ENCODE results near the gene JARID2.

The JARID2 gene

DNA sequence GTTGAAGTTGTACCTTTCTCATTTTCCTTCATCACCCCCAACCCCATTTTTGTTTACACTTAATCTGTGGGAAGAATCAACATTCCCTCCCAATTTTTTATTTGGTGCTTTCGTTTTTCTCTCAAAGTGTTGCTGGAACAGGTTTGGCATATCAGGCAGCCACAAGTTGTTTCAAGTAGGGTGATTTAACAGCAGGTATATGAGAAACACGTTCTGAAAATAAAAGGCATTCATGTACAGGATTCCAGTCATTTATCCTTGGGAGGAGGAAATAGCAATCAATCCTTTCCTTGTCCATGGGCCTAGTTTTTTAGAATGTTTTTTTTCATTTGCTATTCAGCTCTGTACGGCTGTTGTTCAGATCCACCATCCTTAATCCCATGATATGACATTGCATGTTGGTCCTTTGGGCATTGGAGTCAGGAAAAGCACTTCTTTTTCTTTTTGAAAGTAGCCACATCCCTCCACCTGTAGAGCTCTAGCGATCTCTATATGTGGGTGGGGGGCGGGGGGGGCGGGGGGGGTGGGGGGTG, 120.2 kb downstream of the JARID2 start:
- H3K9ac ChIP-seq (ENCODE audit: low read length), result no peak overlapping the region
- H3K27me3 ChIP-seq (replicated peaks; ENCODE audit: control insufficient read depth, insufficient read depth, low read length), result no peaks in the 10 kb centered on the region
- DNase-seq (ENCODE audit: low read depth), result no peak
- H3K36me3 ChIP-seq (ENCODE audit: control insufficient read depth, insufficient read depth, low read length, severe bottlenecking), result no peaks in the 10 kb centered on the region
- H3K4me3 ChIP-seq (ENCODE audit: low read length), result no peak overlapping the region
- H3K4me1 ChIP-seq (ENCODE audit: control insufficient read depth, insufficient read depth, low read length), result peaks cover 17% of the 10 kb centered on the region
- H3K9me3 ChIP-seq (ENCODE audit: control insufficient read depth, low read length), result no peaks in the 10 kb centered on the region

DNA sequence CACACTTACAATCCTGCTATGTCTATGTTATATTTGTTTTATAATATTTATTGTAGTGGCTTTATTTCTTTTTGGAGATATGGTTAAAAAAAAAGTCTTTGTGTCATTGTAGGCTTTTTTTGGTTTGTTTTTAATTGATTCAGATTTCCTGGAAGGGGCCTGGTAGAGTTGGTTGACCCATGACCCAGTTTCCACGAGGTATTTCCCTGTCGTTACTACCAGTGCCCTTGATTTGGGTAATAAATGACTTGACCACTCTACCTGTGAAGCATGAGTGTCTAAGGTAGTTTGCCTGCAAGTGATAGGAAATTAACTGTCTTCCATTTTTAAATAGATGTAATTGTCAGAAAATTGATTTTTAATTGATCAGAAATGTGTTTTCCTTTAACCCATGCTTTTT, 121.0 kb downstream of the JARID2 start:
- no peaks in the 10 kb centered on the region for H3K27me3 ChIP-seq (replicated peaks; ENCODE audit: control insufficient read depth, insufficient read depth, low read length)
- H3K36me3 ChIP-seq (ENCODE audit: control insufficient read depth, insufficient read depth, low read length, severe bottlenecking), result no peaks in the 10 kb centered on the region
- H3K9ac ChIP-seq (ENCODE audit: low read length), result no peak overlapping the region
- H3K4me1 ChIP-seq (ENCODE audit: control insufficient read depth, insufficient read depth, low read length), result peaks cover 22% of the 10 kb centered on the region
- H3K4me3 ChIP-seq (ENCODE audit: low read length), result no peak overlapping the region
- H3K9me3 ChIP-seq (ENCODE audit: control insufficient read depth, low read length), result no peaks in the 10 kb centered on the region
- DNase-seq (ENCODE audit: low read depth), result no peak

DNA sequence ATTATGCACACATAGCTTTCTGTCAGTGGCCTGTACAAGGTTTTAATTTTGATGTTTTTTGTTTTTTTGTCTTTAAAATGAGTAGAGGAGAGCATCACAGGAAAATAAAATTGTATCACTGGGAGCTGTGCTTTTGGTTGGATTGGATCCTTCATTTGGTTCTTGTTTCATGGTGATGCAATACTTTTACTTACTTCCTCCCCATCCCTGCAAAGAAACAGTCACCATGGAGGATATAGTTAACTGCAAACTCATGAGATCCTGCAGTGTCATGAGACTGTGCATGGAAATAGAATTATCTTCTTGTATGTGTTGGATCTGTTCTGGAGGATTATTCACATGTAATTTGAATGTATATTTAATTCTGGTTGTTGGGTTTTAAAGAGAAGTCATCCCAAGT, 122.3 kb downstream of the JARID2 start:
- Histone ChIP-seq H3K27me3 (replicated peaks; ENCODE audit: control insufficient read depth, insufficient read depth, low read length) (no peaks in the 10 kb centered on the region), H3K36me3 (ENCODE audit: control insufficient read depth, insufficient read depth, low read length, severe bottlenecking) (no peaks in the 10 kb centered on the region), H3K4me1 (ENCODE audit: control insufficient read depth, insufficient read depth, low read length) (peaks cover 22% of the 10 kb centered on the region), H3K9ac (ENCODE audit: low read length) (no peak overlapping the region), H3K9me3 (ENCODE audit: control insufficient read depth, low read length) (no peaks in the 10 kb centered on the region), H3K4me3 (ENCODE audit: low read length) (no peak overlapping the region)
- no peak for DNase-seq (ENCODE audit: low read depth)

DNA sequence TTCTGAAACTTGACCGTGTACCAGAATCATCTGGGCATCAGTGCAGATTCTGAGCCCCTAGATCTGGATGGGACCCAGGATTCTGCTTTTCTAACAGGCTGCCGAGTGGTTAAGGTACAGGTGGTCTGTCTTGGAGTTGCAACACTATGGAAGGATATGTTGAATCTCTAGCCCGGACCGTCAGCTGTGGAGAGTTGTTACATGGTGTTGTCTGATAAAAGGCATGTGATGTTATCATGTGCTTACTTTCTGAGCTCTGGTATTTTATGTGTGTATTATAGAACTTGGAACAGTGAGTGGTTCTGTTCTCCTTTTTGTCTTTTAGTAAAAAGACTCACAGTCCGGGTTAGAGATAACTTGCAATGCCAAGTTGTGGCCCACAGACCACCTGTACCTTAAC, 123.0 kb downstream of the JARID2 start:
- DNase-seq (ENCODE audit: low read depth), result no peak
- Histone ChIP-seq H3K27me3 (replicated peaks; ENCODE audit: control insufficient read depth, insufficient read depth, low read length) (no peaks in the 10 kb centered on the region), H3K9me3 (ENCODE audit: control insufficient read depth, low read length) (no peaks in the 10 kb centered on the region), H3K9ac (ENCODE audit: low read length) (no peak overlapping the region), H3K36me3 (ENCODE audit: control insufficient read depth, insufficient read depth, low read length, severe bottlenecking) (no peaks in the 10 kb centered on the region), H3K4me1 (ENCODE audit: control insufficient read depth, insufficient read depth, low read length) (peaks cover 22% of the 10 kb centered on the region), H3K4me3 (ENCODE audit: low read length) (no peak overlapping the region)

DNA sequence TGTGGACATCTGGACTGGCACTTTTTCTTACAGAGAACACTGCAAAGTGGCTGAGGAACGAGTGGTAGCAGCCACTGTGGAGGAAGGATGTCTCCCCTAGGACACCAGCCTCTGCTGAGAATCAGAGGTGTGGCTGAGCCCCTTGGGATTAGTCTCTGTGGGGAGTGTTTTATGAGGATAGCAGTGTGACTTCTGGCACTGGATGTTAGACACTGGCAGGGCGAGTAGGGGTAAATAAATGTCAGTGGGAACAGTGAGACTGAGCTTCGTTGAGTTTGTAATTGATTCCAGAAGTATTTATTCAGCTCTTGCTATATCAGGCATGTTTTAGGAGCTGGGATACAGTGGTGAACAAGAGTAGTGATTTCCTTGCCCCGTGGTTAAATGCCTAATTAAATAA, 124.0 kb downstream of the JARID2 start:
- Histone ChIP-seq H3K27me3 (replicated peaks; ENCODE audit: control insufficient read depth, insufficient read depth, low read length) (no peaks in the 10 kb centered on the region), H3K9me3 (ENCODE audit: control insufficient read depth, low read length) (no peaks in the 10 kb centered on the region), H3K36me3 (ENCODE audit: control insufficient read depth, insufficient read depth, low read length, severe bottlenecking) (no peaks in the 10 kb centered on the region), H3K4me3 (ENCODE audit: low read length) (no peak overlapping the region), H3K9ac (ENCODE audit: low read length) (no peak overlapping the region), H3K4me1 (ENCODE audit: control insufficient read depth, insufficient read depth, low read length) (peaks cover 22% of the 10 kb centered on the region)
- peak; percentile 19 for DNase-seq (ENCODE audit: low read depth)

DNA sequence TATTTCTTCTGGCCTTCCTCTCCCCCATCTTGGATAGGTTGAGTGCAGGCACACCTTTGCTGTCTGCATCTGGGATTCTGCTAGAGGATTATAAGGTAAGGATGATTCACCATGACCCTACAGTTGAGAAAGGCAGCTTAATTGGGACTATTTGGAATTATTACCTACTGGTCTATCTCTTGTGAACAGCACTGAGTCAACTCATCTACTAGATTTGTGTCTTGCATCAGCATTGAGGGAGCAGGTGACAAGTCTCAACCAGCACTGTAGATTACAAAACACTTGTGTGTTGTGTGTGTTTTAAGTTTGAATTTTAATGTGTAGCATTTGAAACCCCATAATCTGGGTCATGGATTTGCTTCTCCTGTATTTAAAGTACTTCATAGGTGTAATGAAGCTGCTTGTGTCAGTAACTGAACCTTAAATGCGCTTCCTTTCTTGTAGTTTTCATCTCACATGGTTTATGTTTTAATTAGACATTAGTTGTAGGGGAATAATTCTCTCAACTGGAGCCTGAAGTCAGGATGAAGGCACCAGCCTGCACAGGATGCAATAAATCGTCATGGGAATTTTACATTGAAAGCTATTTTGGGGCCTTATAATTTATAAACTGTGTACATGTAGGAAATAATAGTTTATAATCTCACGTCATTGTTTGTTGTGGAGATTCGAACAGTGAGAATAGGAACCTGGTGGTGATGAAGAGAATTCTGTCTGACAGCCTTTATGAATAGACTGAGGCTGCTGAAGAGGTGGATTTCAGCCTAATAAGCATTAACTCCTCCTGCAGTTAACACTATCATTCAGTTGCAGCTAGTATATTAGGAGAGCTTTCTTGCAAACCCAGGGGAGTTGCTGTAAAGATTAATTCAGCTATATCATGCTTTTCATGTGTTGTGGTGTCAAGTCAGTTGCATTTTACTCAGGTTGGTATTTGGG, 125.1 kb downstream of the JARID2 start:
- H3K9ac ChIP-seq (ENCODE audit: low read length), result no peak overlapping the region
- no peaks in the 10 kb centered on the region for H3K9me3 ChIP-seq (ENCODE audit: control insufficient read depth, low read length)
- no peak for DNase-seq (ENCODE audit: low read depth)
- peaks cover 14% of the 10 kb centered on the region for H3K4me1 ChIP-seq (ENCODE audit: control insufficient read depth, insufficient read depth, low read length)
- no peaks in the 10 kb centered on the region for H3K27me3 ChIP-seq (replicated peaks; ENCODE audit: control insufficient read depth, insufficient read depth, low read length)
- no peaks in the 10 kb centered on the region for H3K36me3 ChIP-seq (ENCODE audit: control insufficient read depth, insufficient read depth, low read length, severe bottlenecking)
- H3K4me3 ChIP-seq (ENCODE audit: low read length), result no peak overlapping the region

DNA sequence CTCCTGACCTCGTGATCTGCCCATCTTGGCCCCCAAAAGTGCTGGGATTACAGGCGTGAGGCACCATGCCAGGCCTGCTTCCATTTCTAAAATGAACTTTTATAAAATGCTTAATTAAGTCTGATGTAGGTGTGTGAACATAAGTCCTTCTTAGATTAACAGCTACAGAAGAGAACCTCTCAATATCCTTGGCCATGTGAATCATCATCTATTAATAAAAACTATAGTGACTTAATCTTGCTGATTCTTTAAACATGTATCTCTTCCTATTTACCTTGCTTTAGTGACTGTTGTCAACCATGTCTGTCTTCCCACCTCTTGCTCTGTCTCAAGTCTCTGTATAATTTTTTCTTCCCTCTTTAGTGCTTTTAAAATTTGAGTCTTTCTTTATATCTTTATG, 127.1 kb downstream of the JARID2 start:
- H3K9me3 ChIP-seq (ENCODE audit: control insufficient read depth, low read length), result no peaks in the 10 kb centered on the region
- H3K27me3 ChIP-seq (replicated peaks; ENCODE audit: control insufficient read depth, insufficient read depth, low read length), result no peaks in the 10 kb centered on the region
- no peak overlapping the region for H3K9ac ChIP-seq (ENCODE audit: low read length)
- no peaks in the 10 kb centered on the region for H3K36me3 ChIP-seq (ENCODE audit: control insufficient read depth, insufficient read depth, low read length, severe bottlenecking)
- peaks cover 20% of the 10 kb centered on the region for H3K4me1 ChIP-seq (ENCODE audit: control insufficient read depth, insufficient read depth, low read length)
- DNase-seq (ENCODE audit: low read depth), result no peak
- no peak overlapping the region for H3K4me3 ChIP-seq (ENCODE audit: low read length)

DNA sequence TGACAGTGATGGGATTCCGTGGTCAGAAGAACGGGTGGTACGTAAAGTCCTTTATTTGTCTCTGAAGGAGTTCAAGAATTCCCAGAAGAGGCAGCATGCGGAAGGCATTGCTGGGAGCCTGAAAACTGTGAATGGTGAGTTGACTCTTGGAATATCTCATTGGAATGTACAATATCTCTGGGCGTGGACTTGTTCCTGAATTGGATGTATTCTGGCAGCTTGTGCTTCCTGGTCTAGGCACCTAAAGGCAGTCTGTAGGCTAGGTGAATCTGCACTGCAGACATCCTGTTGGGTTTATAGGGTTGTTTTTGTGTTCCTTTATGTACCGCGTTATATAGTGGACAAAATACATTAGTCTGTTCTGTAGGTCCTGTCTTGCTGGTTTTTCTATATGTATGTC, 128.2 kb downstream of the JARID2 start:
- DNase-seq (ENCODE audit: low read depth), result no peak
- Histone ChIP-seq H3K9me3 (ENCODE audit: control insufficient read depth, low read length) (no peaks in the 10 kb centered on the region), H3K4me3 (ENCODE audit: low read length) (no peak overlapping the region), H3K27me3 (replicated peaks; ENCODE audit: control insufficient read depth, insufficient read depth, low read length) (no peaks in the 10 kb centered on the region), H3K4me1 (ENCODE audit: control insufficient read depth, insufficient read depth, low read length) (peaks cover 20% of the 10 kb centered on the region), H3K36me3 (ENCODE audit: control insufficient read depth, insufficient read depth, low read length, severe bottlenecking) (no peaks in the 10 kb centered on the region), H3K9ac (ENCODE audit: low read length) (no peak overlapping the region)

DNA sequence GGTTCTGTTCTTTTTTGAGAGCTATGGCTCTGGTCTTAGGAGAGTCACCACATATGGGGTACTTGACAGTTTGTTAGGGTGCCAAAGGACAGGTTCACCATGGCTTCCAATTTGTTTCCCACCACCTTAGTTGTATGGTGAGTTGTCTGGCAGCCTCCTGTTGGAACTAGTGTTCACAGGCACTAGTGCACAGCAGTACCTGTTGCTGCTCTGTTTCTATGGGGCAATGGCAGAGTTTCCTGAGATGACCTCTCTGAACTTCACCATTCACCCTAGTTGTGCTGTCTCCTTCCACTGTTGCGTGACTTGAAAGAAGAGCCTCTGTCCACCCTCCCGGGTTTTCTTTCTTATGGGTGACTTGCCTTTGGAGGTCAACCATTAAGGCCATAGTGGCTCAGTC, 129.1 kb downstream of the JARID2 start:
- Histone ChIP-seq H3K4me3 (ENCODE audit: low read length) (no peak overlapping the region), H3K9ac (ENCODE audit: low read length) (no peak overlapping the region), H3K27me3 (replicated peaks; ENCODE audit: control insufficient read depth, insufficient read depth, low read length) (no peaks in the 10 kb centered on the region), H3K36me3 (ENCODE audit: control insufficient read depth, insufficient read depth, low read length, severe bottlenecking) (no peaks in the 10 kb centered on the region), H3K9me3 (ENCODE audit: control insufficient read depth, low read length) (no peaks in the 10 kb centered on the region), H3K4me1 (ENCODE audit: control insufficient read depth, insufficient read depth, low read length) (peaks cover 20% of the 10 kb centered on the region)
- DNase-seq (ENCODE audit: low read depth), result no peak

DNA sequence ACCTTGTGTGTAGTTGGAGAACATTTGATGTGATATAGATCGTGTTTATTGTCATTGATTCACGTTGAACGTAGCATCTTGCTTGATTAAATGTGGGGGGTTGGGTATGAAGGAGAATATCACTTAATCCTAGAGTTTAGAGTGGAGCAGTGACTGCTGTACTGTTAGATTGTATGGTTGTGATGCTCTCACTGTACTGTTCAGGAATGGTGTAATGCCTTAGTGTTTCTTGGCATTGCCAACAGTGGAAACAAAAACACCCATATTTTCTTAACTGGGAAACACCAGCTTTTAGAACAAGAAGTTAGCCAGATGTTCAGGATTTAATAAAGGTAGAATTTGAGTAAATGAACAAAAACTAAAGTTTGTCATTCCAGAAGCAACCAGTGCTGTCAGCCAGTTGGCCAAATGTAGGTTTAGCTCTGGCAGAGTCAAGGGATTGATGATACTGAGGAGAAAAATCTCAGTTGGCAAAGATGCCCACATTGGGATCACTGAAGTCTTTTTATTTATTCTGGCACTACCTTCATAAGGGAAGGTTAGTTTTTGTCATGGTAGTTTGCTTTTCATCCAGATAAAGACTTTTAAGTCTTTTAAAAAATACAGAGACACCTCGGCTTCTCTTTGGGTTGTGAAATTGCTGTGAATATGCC, 129.9 kb downstream of the JARID2 start:
- Histone ChIP-seq H3K9me3 (ENCODE audit: control insufficient read depth, low read length) (no peaks in the 10 kb centered on the region), H3K9ac (ENCODE audit: low read length) (no peak overlapping the region), H3K4me1 (ENCODE audit: control insufficient read depth, insufficient read depth, low read length) (peaks cover 18% of the 10 kb centered on the region), H3K4me3 (ENCODE audit: low read length) (no peak overlapping the region), H3K27me3 (replicated peaks; ENCODE audit: control insufficient read depth, insufficient read depth, low read length) (no peaks in the 10 kb centered on the region), H3K36me3 (ENCODE audit: control insufficient read depth, insufficient read depth, low read length, severe bottlenecking) (no peaks in the 10 kb centered on the region)
- peak; percentile 17 for DNase-seq (ENCODE audit: low read depth)

DNA sequence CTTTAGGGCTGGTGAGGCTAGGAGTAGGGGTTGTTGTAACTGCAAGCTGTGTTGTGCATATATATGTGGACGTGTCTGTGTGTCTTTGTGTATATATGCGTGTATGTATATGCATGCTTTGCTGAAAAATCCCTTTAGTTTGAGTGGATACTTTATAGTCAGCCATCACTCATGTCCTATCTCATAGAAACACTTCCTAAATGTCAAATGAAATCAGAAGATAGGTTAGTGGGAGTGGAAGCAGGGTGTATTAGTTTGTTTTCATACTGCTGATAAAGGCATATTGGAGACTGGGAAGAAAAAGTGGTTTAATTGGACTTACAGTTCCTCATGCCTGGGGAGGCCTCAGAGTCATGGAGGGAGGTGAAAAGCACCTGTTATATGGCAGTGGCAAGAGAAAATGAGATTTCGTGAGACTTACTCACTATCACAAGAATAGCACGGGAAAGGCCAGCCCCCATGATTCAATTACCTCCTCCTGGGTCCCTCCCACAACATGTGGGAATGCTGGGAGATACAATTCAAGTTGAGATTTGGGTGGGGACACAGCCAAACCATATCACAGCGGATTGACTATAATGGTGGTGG, 131.1 kb downstream of the JARID2 start:
- no peaks in the 10 kb centered on the region for H3K27me3 ChIP-seq (replicated peaks; ENCODE audit: control insufficient read depth, insufficient read depth, low read length)
- no peaks in the 10 kb centered on the region for H3K9me3 ChIP-seq (ENCODE audit: control insufficient read depth, low read length)
- no peak overlapping the region for H3K4me3 ChIP-seq (ENCODE audit: low read length)
- H3K4me1 ChIP-seq (ENCODE audit: control insufficient read depth, insufficient read depth, low read length), result peaks cover 10% of the 10 kb centered on the region
- no peak overlapping the region for H3K9ac ChIP-seq (ENCODE audit: low read length)
- no peaks in the 10 kb centered on the region for H3K36me3 ChIP-seq (ENCODE audit: control insufficient read depth, insufficient read depth, low read length, severe bottlenecking)
- DNase-seq (ENCODE audit: low read depth), result no peak

All from adipocyte (in vitro differentiated cells).